HUES64 (cell line): ENCODE measurements around the gene USP40.

Experiments used
- H3K27ac ChIP-seq: 2 replicates; pipeline ENCODE4 v1.7.0; 2013; ENCODE audit warnings: low read depth, low read length, inconsistent platforms
- H3K27me3 ChIP-seq: 2 replicates; pipeline ENCODE4 v1.6.1; 2013; ENCODE audit warnings: mild to moderate bottlenecking, low read length; ENCODE audit not compliant: insufficient read depth
- H3K36me3 ChIP-seq: 2 replicates; pipeline ENCODE4 v1.6.1; 2013; ENCODE audit warnings: mild to moderate bottlenecking, low read length; ENCODE audit not compliant: insufficient read depth
- H3K4me1 ChIP-seq: 2 replicates; pipeline ENCODE4 v1.6.1; 2013; ENCODE audit warnings: mild to moderate bottlenecking, low read length, moderate library complexity; ENCODE audit not compliant: insufficient read depth
- H3K4me3 ChIP-seq: 2 replicates; pipeline ENCODE4 v1.5.1; 2013; ENCODE audit warnings: mild to moderate bottlenecking, low read length, moderate library complexity
- H3K9ac ChIP-seq: 2 replicates; pipeline ENCODE4 v1.6.1; 2013; ENCODE audit warnings: mild to moderate bottlenecking, low read depth, low read length
- H3K9me3 ChIP-seq: 2 replicates; pipeline ENCODE4 v1.6.1; 2013; ENCODE audit warnings: low read depth, low read length; ENCODE audit not compliant: insufficient read depth
- WGBS: fragments of 150-250, 120-280 bp; methylation state at CpG from one replicate; pipeline ENCODE4 v1.1.7; 2013; ENCODE audit warnings: missing lambda C conversion rate; 5-methylcytosine and 5-hydroxymethylcytosine counted together

Gene USP40

GRCh38 chr2:233481368-233482142 lies 85.0 kb downstream of the USP40 start:
- Histone ChIP-seq H3K9me3 (peaks cover 10% of the 10 kb centered on the region), H3K27ac (no peak overlapping the region), H3K27me3 (no peaks in the 10 kb centered on the region), H3K4me1 (no peaks in the 10 kb centered on the region), H3K36me3 (peaks cover 20% of the 10 kb centered on the region), H3K4me3 (no peak overlapping the region), H3K9ac (no peak overlapping the region)
- WGBS = 94% methylated on average over 22 of the region's 22 CpGs

- H3K4me1 ChIP-seq = no peaks in the 10 kb centered on the region
- WGBS = 91% methylated on average over 21 of the region's 21 CpGs
- no peaks in the 10 kb centered on the region for H3K27me3 ChIP-seq
- no peak overlapping the region for H3K4me3 ChIP-seq
- H3K36me3 ChIP-seq = peaks cover 20% of the 10 kb centered on the region
- peaks cover 10% of the 10 kb centered on the region for H3K9me3 ChIP-seq
- H3K27ac ChIP-seq = no peak overlapping the region
- H3K9ac ChIP-seq = no peak overlapping the region
Measured at GRCh38 chr2:233480490-233481202, 85.9 kb downstream of the USP40 start.

GRCh38 chr2:233479616-233480489 lies 86.7 kb downstream of the USP40 start:
- no peak overlapping the region for H3K27ac ChIP-seq
- H3K4me3 ChIP-seq = no peak overlapping the region
- H3K36me3 ChIP-seq = peaks cover 13% of the 10 kb centered on the region
- peaks cover 10% of the 10 kb centered on the region for H3K9me3 ChIP-seq
- H3K27me3 ChIP-seq = no peaks in the 10 kb centered on the region
- H3K9ac ChIP-seq = no peak overlapping the region
- 92% methylated on average over 27 of the region's 27 CpGs for WGBS
- no peaks in the 10 kb centered on the region for H3K4me1 ChIP-seq

- Histone ChIP-seq H3K9ac (no peak overlapping the region), H3K27ac (no peak overlapping the region), H3K27me3 (no peaks in the 10 kb centered on the region), H3K9me3 (peaks cover 4% of the 10 kb centered on the region; the same call in 1 of the 2 replicates), H3K4me3 (no peak overlapping the region), H3K4me1 (no peaks in the 10 kb centered on the region), H3K36me3 (peaks cover under 1% of the 10 kb centered on the region; the same call in 1 of the 2 replicates)
- 95% methylated on average over 29 of the region's 29 CpGs for WGBS
Measured at GRCh38 chr2:233477548-233478433, 88.8 kb downstream of the USP40 start.

- H3K36me3 ChIP-seq = no peaks in the 10 kb centered on the region
- 94% methylated on average over 45 of the region's 45 CpGs for WGBS
- H3K9ac ChIP-seq = no peak overlapping the region
- no peaks in the 10 kb centered on the region for H3K9me3 ChIP-seq
- no peaks in the 10 kb centered on the region for H3K27me3 ChIP-seq
- H3K4me1 ChIP-seq = no peaks in the 10 kb centered on the region
- H3K4me3 ChIP-seq = no peak overlapping the region
- H3K27ac ChIP-seq = no peak overlapping the region
Measured at GRCh38 chr2:233476651-233477547, 89.7 kb downstream of the USP40 start.

GRCh38 chr2:233476063-233476410 lies 90.5 kb downstream of the USP40 start:
- no peaks in the 10 kb centered on the region for H3K4me1 ChIP-seq
- H3K9ac ChIP-seq = no peak overlapping the region
- H3K36me3 ChIP-seq = no peaks in the 10 kb centered on the region
- no peaks in the 10 kb centered on the region for H3K9me3 ChIP-seq
- H3K27me3 ChIP-seq = no peaks in the 10 kb centered on the region
- WGBS = 93% methylated on average over 14 of the region's 14 CpGs
- no peak overlapping the region for H3K27ac ChIP-seq
- no peak overlapping the region for H3K4me3 ChIP-seq

GRCh38 chr2:233474308-233475160 lies 92.0 kb downstream of the USP40 start:
- no peaks in the 10 kb centered on the region for H3K4me1 ChIP-seq
- H3K36me3 ChIP-seq = no peaks in the 10 kb centered on the region; the same call in 1 of the 2 replicates
- no peak overlapping the region for H3K4me3 ChIP-seq
- 84% methylated on average over 22 of the region's 22 CpGs for WGBS
- no peak overlapping the region for H3K9ac ChIP-seq
- H3K9me3 ChIP-seq = no peaks in the 10 kb centered on the region
- no peaks in the 10 kb centered on the region for H3K27me3 ChIP-seq
- H3K27ac ChIP-seq = no peak overlapping the region

GRCh38 chr2:233473878-233474277 lies 92.7 kb downstream of the USP40 start:
- no peak overlapping the region for H3K9ac ChIP-seq
- no peaks in the 10 kb centered on the region for H3K4me1 ChIP-seq
- peaks cover 6% of the 10 kb centered on the region; the same call in 1 of the 2 replicates for H3K36me3 ChIP-seq
- no peak overlapping the region for H3K4me3 ChIP-seq
- H3K27ac ChIP-seq = no peak overlapping the region
- 94% methylated on average over 10 of the region's 10 CpGs for WGBS
- H3K9me3 ChIP-seq = no peaks in the 10 kb centered on the region
- H3K27me3 ChIP-seq = no peaks in the 10 kb centered on the region

GRCh38 chr2:233473386-233473791 lies 93.2 kb downstream of the USP40 start:
- Histone ChIP-seq H3K4me3 (no peak overlapping the region), H3K36me3 (peaks cover 11% of the 10 kb centered on the region), H3K9ac (no peak overlapping the region), H3K9me3 (no peaks in the 10 kb centered on the region), H3K27ac (no peak overlapping the region), H3K4me1 (no peaks in the 10 kb centered on the region), H3K27me3 (no peaks in the 10 kb centered on the region)
- 95% methylated on average over 19 of the region's 19 CpGs for WGBS
